Common myeloid progenitor, CD34-positive (primary cell): ENCODE measurements around the gene C12orf54.
A peak's percentile ranks its signal among the peaks of the same experiment; 100 is the strongest.

Source experiments
- CTCF ChIA-PET: fragments of 350-600 bp; sonication (Branson Sonifier 250); formaldehyde crosslinking; loops from one replicate; lab custom pipeline; 2021; ENCODE audit warnings: antibody characterized with exemption; lab: Charles Lee
- POLR2A ChIA-PET: fragments of 350-600 bp; sonication (Branson Sonifier 250); formaldehyde crosslinking; loops from one replicate; lab custom pipeline; 2021; ENCODE audit warnings: antibody characterized with exemption; lab: Charles Lee
- DNase-seq, 3 donors: peaks; one replicate each; pipeline versions ENCODE4 v3.0.0 to v3.0.0-alpha.2; 2013
- H3K27ac ChIP-seq, 2 experiments: 1 replicate in 1 of 2; 2 replicates in 1 of 2; pipeline ENCODE4 v1.7.0; 2013; ENCODE audit warnings: inconsistent platforms in 2 of 2, low read length in 2 of 2, mild to moderate bottlenecking in 2 of 2, low read depth in 1 of 2, moderate library complexity in 1 of 2; ENCODE audit not compliant: severe bottlenecking in 2 of 2, insufficient read depth in 1 of 2, poor library complexity in 1 of 2
- H3K27me3 ChIP-seq, 5 experiments: replicated peaks in 2 of 5; 1 replicate in 3 of 5; 2 replicates in 2 of 5; pipeline versions ENCODE4 v1.6.1 to v1.7.0; 2013; ENCODE audit warnings: low read length in 4 of 5, mild to moderate bottlenecking in 2 of 5, moderate library complexity in 2 of 5, inconsistent platforms in 1 of 5; ENCODE audit not compliant: insufficient read depth in 5 of 5, control insufficient read depth in 4 of 5
- H3K36me3 ChIP-seq, 4 experiments: 1 replicate in 2 of 4; 2 replicates in 2 of 4; pipeline versions ENCODE4 v1.6.1 to v1.7.0; 2013; ENCODE audit warnings: low read length in 3 of 4, control low read depth in 1 of 4, mild to moderate bottlenecking in 1 of 4; ENCODE audit not compliant: control insufficient read depth in 4 of 4, insufficient read depth in 4 of 4
- H3K4me1 ChIP-seq, 4 experiments: 1 replicate in 3 of 4; 2 replicates in 1 of 4; pipeline versions ENCODE4 v1.6.1 to v1.7.1; 2013; ENCODE audit warnings: low read length in 3 of 4, mild to moderate bottlenecking in 3 of 4, control low read depth in 1 of 4, inconsistent platforms in 1 of 4, moderate library complexity in 1 of 4; ENCODE audit not compliant: control insufficient read depth in 4 of 4, insufficient read depth in 4 of 4; ENCODE audit errors: control extremely low read depth in 1 of 4
- H3K4me3 ChIP-seq, 7 experiments: 1 replicate in 4 of 7; 2 replicates in 3 of 7; pipeline versions ENCODE4 v1.5.1 to v1.7.0; 2013; ENCODE audit warnings: mild to moderate bottlenecking in 7 of 7, low read length in 6 of 7, moderate library complexity in 6 of 7, inconsistent platforms in 2 of 7, low read depth in 2 of 7, control low read depth in 1 of 7; ENCODE audit not compliant: insufficient read depth in 4 of 7, control insufficient read depth in 1 of 7; ENCODE audit errors: extremely low read depth in 1 of 7
- H3K9me3 ChIP-seq, 5 experiments: 1 replicate in 4 of 5; 2 replicates in 1 of 5; pipeline versions ENCODE4 v1.6.1 to v1.7.1; 2013; ENCODE audit warnings: low read length in 4 of 5, mild to moderate bottlenecking in 2 of 5, inconsistent platforms in 1 of 5, low read depth in 1 of 5, moderate library complexity in 1 of 5; ENCODE audit not compliant: control insufficient read depth in 4 of 5, insufficient read depth in 2 of 5; ENCODE audit errors: control extremely low read depth in 1 of 5
- WGBS: methylation state at CpG from one replicate; pipeline ENCODE4 v1.1.5; 2013; ENCODE audit not compliant: insufficient coverage; 5-methylcytosine and 5-hydroxymethylcytosine counted together

The C12orf54 gene

GRCh38 chr12:48525332-48525731 lies 43.0 kb downstream of the C12orf54 start, which contains the start of gene OR8S1:
Gene OR8S1, plus strand, starts transcription at chr12:48525632. Its CDS starts 0 bp downstream, at chr12:48525632.
- Histone ChIP-seq H3K27ac (no peak within 1 kb of the TSS), H3K4me1 (no peaks in the 10 kb centered on the region), H3K9me3 (no peaks in the 10 kb centered on the region), H3K27me3 (peaks cover 0 to 2% (median 0%) of the 10 kb centered on the region in 5 experiments), H3K36me3 (no peaks in the 10 kb centered on the region), H3K4me3 (no peak within 1 kb of the TSS)
- 91% methylated on average over 4 of the region's 5 CpGs for WGBS
- no peak for DNase-seq
- ChIA-PET CTCF (no interaction called here), POLR2A (no interaction called here)

GRCh38 chr12:48527891-48528670 lies 45.8 kb downstream of the C12orf54 start:
- Histone ChIP-seq H3K27me3 (peaks cover 0 to 2% (median 0%) of the 10 kb centered on the region in 5 experiments), H3K27ac (no peak overlapping the region), H3K4me1 (no peaks in the 10 kb centered on the region), H3K4me3 (no peak overlapping the region), H3K9me3 (no peaks in the 10 kb centered on the region), H3K36me3 (no peaks in the 10 kb centered on the region)
- ChIA-PET POLR2A (no interaction called here), CTCF (no interaction called here)
- 96% methylated on average over 42 of the region's 44 CpGs for WGBS
- DNase-seq = no peak

GRCh38 chr12:48532601-48533000 lies 50.3 kb downstream of the C12orf54 start:
- Histone ChIP-seq H3K9me3 (no peaks in the 10 kb centered on the region), H3K4me1 (no peaks in the 10 kb centered on the region), H3K4me3 (no peak overlapping the region), H3K27me3 (peaks cover 0 to 2% (median 0%) of the 10 kb centered on the region in 5 experiments), H3K27ac (no peak overlapping the region), H3K36me3 (no peaks in the 10 kb centered on the region)
- ChIA-PET POLR2A (no interaction called here), CTCF (no interaction called here)
- DNase-seq = no peak

- no CpG with 5 or more reads among the region's 1 CpG for WGBS
- H3K36me3 ChIP-seq = no peaks in the 10 kb centered on the region
- peaks cover 0 to 2% (median 0%) of the 10 kb centered on the region in 5 experiments for H3K27me3 ChIP-seq
- H3K9me3 ChIP-seq = no peaks in the 10 kb centered on the region
- no peaks in the 10 kb centered on the region for H3K4me1 ChIP-seq
- no peak overlapping the region for H3K4me3 ChIP-seq
- ChIA-PET CTCF (no interaction called here), POLR2A (no interaction called here)
- no peak overlapping the region for H3K27ac ChIP-seq
- peak in 1 of 3 donors; percentile 1 for DNase-seq
Measured at GRCh38 chr12:48536602-48537001, 54.3 kb downstream of the C12orf54 start.

GRCh38 chr12:48542300-48542928 lies 60.1 kb downstream of the C12orf54 start:
- Histone ChIP-seq H3K27ac (no peak overlapping the region), H3K27me3 (peaks cover 0 to 7% (median 3%) of the 10 kb centered on the region in 5 experiments), H3K4me3 (no peak overlapping the region), H3K9me3 (no peaks in the 10 kb centered on the region), H3K36me3 (no peaks in the 10 kb centered on the region), H3K4me1 (no peaks in the 10 kb centered on the region)
- ChIA-PET CTCF (interaction anchor here (2.1 to 6.2 kb wide), 3 partner anchors 70 to 79 kb away, joined by 5 to 53 read pairs (median 10); no protein-coding TSS in a partner anchor), POLR2A (no interaction called here)
- DNase-seq = peak; percentile 29 to 61 (median 60)
- whole genome bisulfite sequencing = 8% methylated on average over 3 of the region's 8 CpGs

GRCh38 chr12:48545833-48546469 lies 63.7 kb downstream of the C12orf54 start:
- no peaks in the 10 kb centered on the region for H3K4me1 ChIP-seq
- POLR2A ChIA-PET = no interaction called here
- H3K27ac ChIP-seq = no peak overlapping the region
- H3K27me3 ChIP-seq = peaks cover 0 to 5% (median 3%) of the 10 kb centered on the region in 5 experiments
- CTCF ChIA-PET = interaction anchor here (6.2 kb wide), 1 partner anchor 71 kb away, joined by 53 read pairs; no protein-coding TSS in a partner anchor
- H3K36me3 ChIP-seq = no peaks in the 10 kb centered on the region
- DNase-seq = no peak
- no peak overlapping the region for H3K4me3 ChIP-seq
- no peaks in the 10 kb centered on the region for H3K9me3 ChIP-seq
- WGBS = no CpG with 5 or more reads among the region's 4 CpGs
